NCI-H2196 treated with DMSO at 0.1 percent for 48 hours (cell line): ENCODE measurements around the gene CEMIP.
"Not testable (repeated sequence)": the region's sequence is repeated elsewhere in the genome, so short reads cannot be mapped to it uniquely, and the experiment has no call there.

ENCODE experiments used
- DNase-seq: peaks from one replicate; lab custom pipeline; 2025; ENCODE audit not compliant: unreplicated experiment; lab: John Stamatoyannopoulos, UW

The CEMIP gene

GRCh38 chr15:80945605-80946004 lies 166.4 kb downstream of the CEMIP start:
- no peak for DNase-seq

DNA sequence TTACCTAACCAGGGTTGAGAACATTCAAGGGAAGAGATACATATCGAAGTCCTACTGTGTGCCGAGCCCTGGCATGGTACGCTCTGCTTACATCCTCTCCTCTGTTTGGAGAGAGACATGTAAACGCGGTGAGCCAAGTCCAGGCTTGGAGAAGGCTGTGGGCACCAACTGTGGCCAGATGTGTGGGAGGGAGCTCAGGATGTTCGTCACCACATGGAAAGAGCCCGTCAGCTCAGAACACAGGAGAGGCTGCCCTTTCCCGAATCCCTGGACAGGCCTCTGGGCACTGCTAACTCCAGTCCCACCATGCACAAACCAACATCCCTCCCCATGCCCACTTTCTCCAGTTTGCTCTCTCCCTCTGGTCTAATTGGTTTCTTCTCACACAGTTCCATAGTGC lies 167.4 kb downstream of the CEMIP start:
- no peak for DNase-seq

DNA sequence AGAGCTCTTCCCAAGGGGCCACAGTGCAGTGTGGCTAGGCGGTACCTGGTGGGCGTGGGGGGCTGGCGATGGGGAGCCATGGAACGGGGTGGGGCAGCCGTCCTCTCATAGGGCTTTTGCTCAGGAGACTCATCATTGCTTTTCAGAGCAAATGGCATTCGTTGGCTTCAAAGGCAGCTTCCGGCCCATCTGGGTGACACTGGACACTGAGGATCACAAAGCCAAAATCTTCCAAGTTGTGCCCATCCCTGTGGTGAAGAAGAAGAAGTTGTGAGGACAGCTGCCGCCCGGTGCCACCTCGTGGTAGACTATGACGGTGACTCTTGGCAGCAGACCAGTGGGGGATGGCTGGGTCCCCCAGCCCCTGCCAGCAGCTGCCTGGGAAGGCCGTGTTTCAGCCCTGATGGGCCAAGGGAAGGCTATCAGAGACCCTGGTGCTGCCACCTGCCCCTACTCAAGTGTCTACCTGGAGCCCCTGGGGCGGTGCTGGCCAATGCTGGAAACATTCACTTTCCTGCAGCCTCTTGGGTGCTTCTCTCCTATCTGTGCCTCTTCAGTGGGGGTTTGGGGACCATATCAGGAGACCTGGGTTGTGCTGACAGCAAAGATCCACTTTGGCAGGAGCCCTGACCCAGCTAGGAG lies 169.6 kb downstream of the CEMIP start:
- DNase-seq: no peak

DNA sequence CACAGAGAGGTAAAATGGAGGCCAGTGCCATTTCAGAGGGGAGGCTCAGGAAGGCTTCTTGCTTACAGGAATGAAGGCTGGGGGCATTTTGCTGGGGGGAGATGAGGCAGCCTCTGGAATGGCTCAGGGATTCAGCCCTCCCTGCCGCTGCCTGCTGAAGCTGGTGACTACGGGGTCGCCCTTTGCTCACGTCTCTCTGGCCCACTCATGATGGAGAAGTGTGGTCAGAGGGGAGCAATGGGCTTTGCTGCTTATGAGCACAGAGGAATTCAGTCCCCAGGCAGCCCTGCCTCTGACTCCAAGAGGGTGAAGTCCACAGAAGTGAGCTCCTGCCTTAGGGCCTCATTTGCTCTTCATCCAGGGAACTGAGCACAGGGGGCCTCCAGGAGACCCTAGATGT lies 170.6 kb downstream of the CEMIP start:
- no peak for DNase-seq

DNA sequence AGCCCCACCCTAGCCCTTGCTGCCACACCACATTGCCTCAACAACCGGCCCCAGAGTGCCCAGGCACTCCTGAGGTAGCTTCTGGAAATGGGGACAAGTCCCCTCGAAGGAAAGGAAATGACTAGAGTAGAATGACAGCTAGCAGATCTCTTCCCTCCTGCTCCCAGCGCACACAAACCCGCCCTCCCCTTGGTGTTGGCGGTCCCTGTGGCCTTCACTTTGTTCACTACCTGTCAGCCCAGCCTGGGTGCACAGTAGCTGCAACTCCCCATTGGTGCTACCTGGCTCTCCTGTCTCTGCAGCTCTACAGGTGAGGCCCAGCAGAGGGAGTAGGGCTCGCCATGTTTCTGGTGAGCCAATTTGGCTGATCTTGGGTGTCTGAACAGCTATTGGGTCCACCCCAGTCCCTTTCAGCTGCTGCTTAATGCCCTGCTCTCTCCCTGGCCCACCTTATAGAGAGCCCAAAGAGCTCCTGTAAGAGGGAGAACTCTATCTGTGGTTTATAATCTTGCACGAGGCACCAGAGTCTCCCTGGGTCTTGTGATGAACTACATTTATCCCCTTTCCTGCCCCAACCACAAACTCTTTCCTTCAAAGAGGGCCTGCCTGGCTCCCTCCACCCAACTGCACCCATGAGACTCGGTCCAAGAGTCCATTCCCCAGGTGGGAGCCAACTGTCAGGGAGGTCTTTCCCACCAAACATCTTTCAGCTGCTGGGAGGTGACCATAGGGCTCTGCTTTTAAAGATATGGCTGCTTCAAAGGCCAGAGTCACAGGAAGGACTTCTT lies 171.3 kb downstream of the CEMIP start:
- DNase-seq: no peak

- DNase-seq: no peak
Measured at GRCh38 chr15:80951941-80952340, 172.8 kb downstream of the CEMIP start.

GRCh38 chr15:80953001-80953952 lies 174.1 kb downstream of the CEMIP start:
- no peak for DNase-seq

DNA sequence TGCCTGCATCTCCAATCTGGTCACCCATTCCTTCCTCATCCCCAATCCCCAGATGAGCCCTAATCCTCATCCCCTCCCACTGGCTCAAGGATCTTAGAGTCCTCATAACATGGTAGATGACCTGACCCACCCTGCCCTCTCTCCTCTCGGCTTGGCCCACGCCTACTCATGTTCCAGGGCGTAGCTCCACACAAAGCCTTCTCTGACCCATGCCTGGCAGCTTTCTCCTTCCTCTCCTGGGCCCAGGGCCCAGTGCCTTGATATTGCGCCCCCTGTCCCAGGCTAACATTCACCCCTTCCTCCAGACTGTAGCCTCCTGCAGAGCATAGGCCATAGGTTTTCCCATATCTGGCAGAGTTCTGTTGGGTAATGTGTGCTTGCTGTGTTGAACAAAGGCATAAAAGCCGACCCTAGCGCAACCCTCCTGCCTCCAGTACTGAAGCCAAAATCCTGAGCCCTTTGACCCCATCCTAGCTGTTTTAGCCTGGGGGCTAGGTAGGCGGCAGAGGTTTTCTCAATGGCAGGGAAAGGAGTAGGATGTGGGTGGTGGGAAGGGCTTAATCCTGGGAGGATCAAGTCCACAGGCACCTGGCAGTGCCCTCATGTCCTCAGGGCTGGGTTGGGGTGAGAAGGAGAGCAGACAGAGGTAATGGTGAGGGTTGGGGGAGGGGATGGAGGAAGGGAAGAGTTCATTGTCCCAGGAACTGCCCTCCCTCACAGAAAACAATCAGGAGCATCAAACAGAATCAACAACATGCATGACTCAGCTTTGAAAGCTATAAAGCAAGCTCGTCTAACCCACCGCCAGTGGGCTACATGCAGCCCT lies 175.0 kb downstream of the CEMIP start:
- no peak for DNase-seq

DNA sequence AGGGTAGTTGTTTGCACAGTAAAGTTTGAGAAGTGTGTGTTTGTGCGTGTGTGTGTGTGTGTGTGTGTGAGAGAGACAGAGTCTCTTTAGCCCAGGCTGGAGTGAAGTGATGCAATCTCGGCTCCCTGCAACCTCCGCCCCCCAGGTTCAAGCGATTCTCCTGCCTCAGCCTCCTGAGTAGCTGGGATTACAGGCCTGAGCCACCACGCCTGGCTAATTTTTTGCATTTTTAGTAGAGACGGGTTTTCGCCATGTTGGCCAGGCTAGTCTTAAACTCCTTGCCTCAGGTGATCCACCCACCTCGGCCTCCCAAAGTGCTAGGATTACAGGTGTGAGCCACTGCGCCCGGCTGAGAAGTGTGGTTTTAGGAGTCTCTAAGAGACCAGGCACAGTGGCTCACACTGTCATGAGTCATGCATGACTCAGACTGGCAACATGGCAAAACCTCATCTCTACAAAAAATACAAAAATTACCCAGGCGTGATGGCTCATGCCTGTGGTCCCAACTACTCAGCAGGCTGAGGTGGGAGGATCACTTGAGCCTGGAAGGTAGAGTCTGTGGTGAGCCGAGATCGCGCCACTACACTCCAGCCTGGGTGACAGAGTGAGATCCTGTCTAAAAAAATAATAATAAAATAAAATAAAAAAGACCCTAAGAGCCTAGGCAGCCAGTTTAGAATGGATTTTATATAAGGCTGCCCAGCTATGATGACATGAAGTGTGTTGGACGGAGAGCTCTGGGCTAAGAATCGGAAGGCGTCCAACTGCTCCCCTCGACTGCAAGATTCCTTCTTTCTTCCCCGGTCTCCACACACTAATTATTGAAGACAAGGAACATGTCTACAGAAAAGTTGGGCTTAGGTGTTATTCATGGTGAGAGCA lies 176.6 kb downstream of the CEMIP start:
- not testable (repeated sequence) for DNase-seq

- no peak for DNase-seq
Measured at GRCh38 chr15:80957556-80957955, 178.4 kb downstream of the CEMIP start.

DNA sequence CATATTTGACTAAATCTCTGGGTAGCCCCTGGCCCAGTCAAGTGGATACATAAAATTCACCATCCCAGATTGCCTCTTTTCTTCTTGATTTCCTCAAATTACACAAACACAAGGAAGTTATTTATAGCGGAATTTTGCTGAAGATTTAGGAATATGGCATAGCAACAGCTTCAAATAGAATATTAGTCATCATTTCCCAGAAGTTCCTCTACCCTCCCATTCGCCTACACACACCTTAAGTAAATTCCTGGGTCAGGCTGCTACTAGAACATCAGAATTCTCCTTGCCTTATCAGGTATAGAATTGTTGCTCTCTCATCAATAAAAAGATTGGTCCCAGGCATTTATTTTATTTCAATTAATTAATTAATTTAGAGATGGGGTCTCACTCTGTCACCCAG lies 178.8 kb downstream of the CEMIP start:
- DNase-seq: no peak

DNA sequence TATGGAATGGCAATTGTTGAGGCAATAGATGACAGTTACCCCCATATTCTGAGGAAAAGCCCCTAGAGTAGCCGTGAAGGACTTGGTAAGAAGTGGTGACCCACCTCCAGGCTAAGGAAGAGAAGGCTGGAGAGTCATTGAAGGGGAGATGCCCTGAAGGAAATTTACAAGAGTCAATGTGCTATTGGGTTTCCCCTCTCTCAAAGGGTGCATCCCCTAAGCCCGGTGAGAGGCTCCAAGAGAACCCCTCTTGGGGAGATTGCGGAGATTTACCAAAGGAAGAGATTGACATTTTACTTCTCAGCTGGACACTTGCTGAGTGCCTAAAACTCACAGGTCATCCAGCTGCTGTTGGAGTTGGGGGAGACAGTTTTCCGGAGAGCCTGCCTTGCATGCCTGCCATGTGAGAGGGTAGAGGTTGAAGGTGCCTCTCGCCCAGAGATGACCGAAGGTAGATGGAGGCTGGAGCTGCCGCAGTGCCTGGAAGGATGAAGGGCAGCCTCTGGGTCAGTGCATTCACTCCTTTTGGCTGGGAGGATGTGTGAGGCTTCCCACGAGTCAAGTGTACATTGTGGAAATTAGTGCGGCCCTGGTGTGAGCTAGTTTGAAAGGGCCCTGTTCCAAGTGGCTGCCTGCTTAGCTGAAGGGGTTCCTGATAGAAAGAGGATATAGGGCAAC lies 179.8 kb downstream of the CEMIP start:
- no peak for DNase-seq

DNA sequence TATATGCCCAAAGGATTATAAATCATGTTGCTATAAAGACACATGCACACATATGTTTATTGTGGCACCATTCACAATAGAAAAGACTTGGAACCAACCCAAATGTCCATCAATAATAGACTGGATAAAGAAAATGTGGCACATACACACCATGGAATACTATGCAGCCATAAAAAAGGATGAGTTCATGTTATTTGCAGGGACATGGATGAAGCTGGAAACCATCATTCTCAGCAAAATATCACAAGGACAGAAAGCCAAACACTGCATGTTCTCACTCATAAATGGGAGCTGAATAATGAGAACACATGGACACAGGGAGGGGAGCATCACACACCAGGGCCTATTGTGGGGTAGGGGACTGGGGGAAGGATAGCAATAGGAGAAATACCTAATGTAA lies 186.3 kb downstream of the CEMIP start:
- not testable (repeated sequence) for DNase-seq

GRCh38 chr15:80966431-80967197 lies 187.4 kb downstream of the CEMIP start:
- no peak for DNase-seq

DNA sequence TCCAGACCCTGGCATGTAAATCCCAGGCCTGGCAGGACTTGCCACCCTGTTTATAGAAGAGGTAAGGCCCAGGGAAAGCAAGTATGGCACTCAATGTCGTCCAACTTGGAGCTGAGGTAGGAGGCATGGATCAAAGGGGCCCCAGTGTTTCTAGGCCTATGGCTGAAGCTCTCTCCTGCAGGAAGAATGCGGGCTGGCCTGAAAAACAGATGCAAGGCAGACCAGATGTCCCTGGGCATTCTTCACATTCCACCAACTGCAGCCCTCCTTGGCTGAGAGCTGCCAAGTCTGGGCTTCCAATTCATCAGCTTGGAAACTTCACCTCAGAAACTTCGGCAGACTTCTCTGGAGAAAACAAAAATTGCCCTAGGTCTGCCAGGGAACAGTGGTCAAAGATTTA lies 188.3 kb downstream of the CEMIP start:
- DNase-seq: no peak

DNA sequence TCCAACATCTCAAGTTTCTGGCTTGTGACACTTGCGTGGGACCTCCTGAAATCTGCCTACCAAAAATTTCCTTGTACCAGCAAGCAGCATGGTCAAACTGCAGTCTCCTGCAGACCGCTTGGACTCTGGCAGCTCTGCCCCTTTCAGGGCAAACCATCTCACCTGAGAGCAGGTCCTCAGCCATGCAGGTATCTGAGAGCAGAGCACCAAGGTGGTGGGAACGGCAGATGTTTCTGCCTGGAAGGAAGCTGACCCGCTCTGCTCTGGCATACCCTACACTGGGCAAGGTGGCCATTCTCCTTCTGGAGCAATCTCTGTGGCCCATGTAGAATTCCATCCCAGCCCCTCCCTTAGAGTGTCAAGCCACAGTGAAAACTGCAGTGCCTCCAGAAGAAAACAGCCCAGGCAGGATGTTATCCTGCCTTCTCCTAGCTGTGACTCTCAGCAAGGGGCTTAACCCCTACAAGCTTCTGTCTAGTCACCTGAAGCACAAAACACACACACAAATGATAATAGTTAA lies 188.9 kb downstream of the CEMIP start:
- DNase-seq: no peak

DNA sequence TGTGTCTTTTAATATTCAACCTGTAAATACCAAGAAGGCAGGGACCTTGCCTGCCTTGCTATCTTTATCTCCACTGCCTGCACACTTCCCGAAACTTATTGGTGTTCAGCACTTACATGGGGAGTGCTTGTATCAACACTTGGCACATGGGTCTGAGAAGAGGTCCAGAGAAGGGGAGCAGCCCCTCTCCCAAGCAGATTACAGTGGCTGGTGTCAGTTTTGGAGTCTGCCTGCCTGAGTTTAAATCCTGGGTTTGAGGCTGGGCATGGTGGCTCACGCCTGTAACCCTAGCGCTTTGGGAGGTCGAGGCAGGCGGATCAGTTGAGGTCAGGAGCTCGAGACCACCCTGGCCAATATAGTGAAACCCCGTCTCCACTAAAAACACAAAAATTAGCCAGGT lies 190.1 kb downstream of the CEMIP start:
- no peak for DNase-seq

GRCh38 chr15:80970018-80970657 lies 191.0 kb downstream of the CEMIP start:
- DNase-seq: peak; percentile 20
